ENCODE measurements around the gene EVC. TPM values are rescaled to one million over a fixed set of nuclear protein-coding genes. Genes with fewer than 3 reads are reported as not detected.

The EVC gene
- total RNA-seq = 0.83 and 1.5 TPM in 2 replicates

- intact Hi-C loops (cut with micrococcal nuclease) = loop anchor here (2.0 kb wide), 1 partner anchor 48 kb away; no protein-coding TSS in a partner anchor
Observed at GRCh38 chr4:5710961-5711478, at the start of gene EVC. Gene EVC (plus strand): TSS chr4:5711201. CDS start chr4:5711381, 180 bp downstream.

DNA sequence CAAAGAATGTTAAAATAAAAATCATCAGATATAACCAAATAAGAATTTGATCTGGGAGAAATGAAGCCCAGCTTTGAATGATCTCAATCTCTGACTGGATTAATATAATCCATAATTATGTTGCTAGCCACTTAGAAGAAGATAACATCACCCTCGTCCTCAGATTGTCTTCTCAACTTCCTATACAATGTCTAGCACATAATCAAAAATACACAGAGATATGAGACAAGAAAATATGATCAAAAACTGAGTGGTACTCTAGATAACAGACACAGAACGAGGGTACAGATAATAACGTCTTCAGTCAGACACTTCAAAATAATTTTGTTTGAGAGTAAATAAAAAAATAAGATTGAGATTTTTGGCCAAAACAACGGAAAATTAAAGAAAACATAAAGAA lies 49.8 kb upstream of the EVC start:
- intact Hi-C loops (cut with micrococcal nuclease) = no loop called here

GRCh38 chr4:5662555-5662954 lies 48.4 kb upstream of the EVC start:
- intact Hi-C loops (cut with micrococcal nuclease) = no loop called here

- intact Hi-C loops (cut with micrococcal nuclease) = no loop called here
Observed at GRCh38 chr4:5664778-5665177, 46.2 kb upstream of the EVC start.

DNA sequence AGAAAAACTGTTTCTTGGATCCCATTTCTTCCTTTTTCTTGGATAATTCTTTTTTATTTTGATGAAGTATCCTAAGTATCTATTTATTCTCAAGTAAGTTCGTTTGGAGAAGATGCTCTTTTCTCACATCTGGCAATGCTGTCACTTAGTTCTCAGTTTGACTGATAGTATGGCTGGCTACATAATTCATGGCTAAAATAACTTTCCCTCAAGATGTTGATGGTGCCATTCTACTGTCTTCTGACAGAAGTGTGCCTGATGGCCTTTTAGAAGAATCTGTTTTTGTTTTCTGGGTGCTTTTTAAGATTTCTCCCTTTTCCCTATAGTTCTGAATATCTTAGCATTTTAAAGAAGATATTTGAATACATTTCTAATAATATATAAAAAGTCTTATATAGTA lies 44.3 kb upstream of the EVC start:
- intact Hi-C loops (cut with micrococcal nuclease) = no loop called here

GRCh38 chr4:5676763-5677162 lies 34.2 kb upstream of the EVC start:
- intact Hi-C loops (cut with micrococcal nuclease) = no loop called here

GRCh38 chr4:5678977-5679376 lies 32.0 kb upstream of the EVC start:
- intact Hi-C loops (cut with micrococcal nuclease) = no loop called here

GRCh38 chr4:5683566-5683965 lies 27.4 kb upstream of the EVC start:
- intact Hi-C loops (cut with micrococcal nuclease) = no loop called here

DNA sequence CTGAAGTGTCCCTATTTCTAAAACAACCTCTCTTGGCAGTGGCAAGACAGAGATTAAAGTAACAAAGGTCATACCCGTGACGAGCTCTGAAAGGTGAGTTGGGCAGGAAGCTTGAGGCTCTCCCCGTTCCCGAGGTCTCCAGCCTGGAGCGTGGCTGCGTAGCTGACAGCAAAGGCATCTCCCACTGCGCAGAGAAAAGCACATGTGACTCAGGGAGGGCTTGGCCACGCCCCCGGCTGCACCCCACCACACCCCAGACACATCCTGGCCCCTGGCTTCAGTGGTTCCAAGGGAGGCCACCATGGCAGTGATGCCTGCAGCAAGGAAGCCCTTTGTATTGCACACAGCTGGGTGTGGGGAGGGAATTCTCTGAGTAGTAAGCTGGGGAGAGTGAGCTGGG lies 25.7 kb upstream of the EVC start:
- intact Hi-C loops (cut with micrococcal nuclease) = no loop called here

DNA sequence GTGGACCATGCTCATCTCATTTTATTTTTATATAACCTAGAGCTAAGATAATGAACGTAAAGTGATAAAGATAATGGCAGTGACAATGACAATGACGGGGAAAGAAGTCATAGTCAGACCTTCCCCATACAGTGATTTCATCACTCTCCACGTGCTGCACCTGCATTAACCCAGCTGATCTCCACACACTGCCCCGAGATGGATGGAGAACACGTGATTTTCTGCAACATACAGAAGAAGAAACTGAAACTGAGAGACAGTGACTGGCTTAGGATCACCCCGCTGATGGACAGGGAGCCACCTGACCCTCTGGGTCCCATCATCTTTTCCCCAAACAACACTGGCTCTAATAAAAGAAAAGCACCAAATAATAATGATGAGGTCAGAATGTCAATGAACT lies 24.7 kb upstream of the EVC start:
- intact Hi-C loops (cut with micrococcal nuclease) = no loop called here

DNA sequence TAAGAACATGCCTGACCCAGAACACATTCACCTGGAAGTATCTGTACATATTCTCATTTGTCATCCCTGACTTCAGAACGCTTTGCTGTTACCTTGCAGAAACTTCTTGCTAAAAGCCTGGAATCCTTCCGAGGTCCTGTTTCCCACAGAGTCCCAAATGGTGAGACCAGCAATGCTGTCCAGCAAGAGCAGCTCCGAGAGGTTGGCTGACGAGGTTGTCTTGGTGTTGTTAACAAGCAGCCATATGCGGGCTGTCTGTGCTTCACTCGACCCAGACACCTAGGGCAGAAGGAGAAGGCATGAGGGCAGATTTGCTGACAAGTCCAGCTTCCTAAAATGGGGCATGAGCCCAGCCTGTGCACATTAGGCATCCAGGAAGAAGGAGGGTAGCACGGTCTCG lies 21.9 kb upstream of the EVC start:
- intact Hi-C loops (cut with micrococcal nuclease) = no loop called here

- intact Hi-C loops (cut with micrococcal nuclease) = no loop called here
Observed at GRCh38 chr4:5691491-5692132, 19.4 kb upstream of the EVC start.

- intact Hi-C loops (cut with micrococcal nuclease) = no loop called here
Observed at GRCh38 chr4:5693871-5694270, 17.1 kb upstream of the EVC start.

- intact Hi-C loops (cut with micrococcal nuclease) = no loop called here
Observed at GRCh38 chr4:5696341-5696740, 14.7 kb upstream of the EVC start.

GRCh38 chr4:5700459-5700858 lies 10.5 kb upstream of the EVC start:
- intact Hi-C loops (cut with micrococcal nuclease) = no loop called here

DNA sequence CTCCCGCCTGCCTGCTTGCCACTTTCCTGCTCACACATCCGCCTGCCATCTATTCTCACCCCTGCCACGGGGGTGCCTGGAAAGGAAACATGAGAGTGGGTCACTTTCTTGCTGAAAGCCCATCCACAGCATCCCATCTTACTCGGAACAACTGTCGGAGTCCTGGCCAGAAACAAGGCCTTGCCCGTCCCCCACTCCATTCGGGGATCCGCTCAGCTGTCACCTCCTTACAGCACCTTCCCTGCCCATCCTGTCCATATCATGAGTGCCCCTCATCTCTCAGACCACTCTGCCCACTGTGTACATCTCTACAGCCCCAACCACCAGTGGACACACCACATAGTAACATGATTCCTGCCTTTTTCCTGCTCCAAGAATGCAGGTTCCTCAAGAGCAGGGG lies 9.0 kb upstream of the EVC start:
- intact Hi-C loops (cut with micrococcal nuclease) = no loop called here

DNA sequence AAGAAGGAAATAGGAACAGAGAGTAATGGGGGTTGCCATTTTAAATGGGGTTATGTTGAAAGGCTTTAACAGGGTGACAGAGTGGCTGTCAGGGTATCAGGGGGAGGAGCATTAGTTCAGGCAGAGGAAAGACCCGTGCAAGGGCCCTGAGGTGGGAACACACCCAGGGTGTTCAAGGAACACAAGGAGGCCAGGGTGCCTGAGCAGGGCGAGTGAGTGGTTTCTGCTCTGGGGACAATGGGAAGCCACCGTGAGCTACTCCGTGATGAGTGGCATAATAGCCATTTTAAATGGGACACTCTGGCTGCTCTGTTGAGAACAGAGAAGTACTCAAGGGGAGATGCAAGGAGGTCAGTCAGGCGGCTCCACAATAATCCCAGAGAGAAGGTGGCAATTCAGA lies 7.2 kb upstream of the EVC start:
- intact Hi-C loops (cut with micrococcal nuclease) = no loop called here

DNA sequence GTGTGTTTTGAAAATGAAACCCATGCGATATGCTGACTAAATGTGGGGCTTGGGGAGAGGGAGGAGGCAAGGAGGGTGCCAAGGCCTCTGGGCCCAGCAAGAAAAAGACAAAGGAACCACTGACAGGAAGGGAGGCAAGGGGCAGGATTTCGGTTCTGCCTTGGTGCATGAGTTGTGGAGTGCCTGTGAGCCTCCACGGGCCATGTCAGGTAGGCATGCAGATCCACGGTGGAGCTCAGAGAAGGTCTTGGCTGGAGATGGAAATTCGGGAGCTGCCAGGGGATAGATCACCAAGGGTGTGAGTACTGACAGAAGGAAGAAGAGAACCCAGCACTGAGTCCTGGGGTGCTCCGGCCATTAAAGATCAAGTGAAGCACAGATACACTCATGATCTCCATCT lies 6.7 kb upstream of the EVC start:
- intact Hi-C loops (cut with micrococcal nuclease) = no loop called here

GRCh38 chr4:5705647-5706320 lies 5.2 kb upstream of the EVC start:
- intact Hi-C loops (cut with micrococcal nuclease) = no loop called here

DNA sequence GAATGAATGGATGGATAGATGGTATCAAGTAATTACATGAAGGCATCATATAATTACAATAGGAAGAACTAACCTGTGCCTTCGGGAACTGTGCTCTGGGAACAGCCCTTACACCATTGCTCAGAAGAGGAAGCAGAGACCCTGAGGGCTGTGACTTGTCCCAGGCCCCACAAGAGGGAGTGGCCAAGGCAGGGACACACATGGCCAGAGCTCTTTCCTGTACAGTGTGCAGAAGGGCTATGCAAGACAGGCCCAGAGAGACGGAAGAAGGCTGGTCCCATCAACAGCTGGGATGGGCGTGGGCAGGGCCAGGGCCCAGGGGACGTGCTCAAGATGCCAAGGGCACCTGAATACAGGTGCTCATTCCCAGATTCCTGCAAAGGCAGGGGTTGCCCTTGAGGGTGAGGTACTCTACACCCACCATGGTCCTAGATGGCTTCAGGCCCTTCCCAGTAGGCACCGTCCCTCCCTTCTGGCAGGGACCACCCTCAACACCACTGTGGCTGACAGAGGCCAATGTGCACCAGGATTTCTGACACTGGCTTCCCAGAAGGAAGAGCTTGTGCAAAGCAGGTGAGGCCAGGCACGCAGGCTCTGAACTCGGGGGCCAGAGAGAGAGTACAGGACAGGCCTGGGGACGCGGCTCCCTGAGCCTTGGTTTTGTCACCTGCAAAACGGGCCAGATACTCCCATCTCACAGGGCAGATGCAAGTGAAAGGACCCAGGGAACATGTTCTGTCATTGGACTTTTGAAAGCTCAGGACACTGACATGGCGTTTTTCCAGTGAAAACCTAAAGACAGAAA lies 4.3 kb upstream of the EVC start:
- intact Hi-C loops (cut with micrococcal nuclease) = no loop called here

GRCh38 chr4:5707366-5707765 lies 3.6 kb upstream of the EVC start:
- intact Hi-C loops (cut with micrococcal nuclease) = no loop called here

DNA sequence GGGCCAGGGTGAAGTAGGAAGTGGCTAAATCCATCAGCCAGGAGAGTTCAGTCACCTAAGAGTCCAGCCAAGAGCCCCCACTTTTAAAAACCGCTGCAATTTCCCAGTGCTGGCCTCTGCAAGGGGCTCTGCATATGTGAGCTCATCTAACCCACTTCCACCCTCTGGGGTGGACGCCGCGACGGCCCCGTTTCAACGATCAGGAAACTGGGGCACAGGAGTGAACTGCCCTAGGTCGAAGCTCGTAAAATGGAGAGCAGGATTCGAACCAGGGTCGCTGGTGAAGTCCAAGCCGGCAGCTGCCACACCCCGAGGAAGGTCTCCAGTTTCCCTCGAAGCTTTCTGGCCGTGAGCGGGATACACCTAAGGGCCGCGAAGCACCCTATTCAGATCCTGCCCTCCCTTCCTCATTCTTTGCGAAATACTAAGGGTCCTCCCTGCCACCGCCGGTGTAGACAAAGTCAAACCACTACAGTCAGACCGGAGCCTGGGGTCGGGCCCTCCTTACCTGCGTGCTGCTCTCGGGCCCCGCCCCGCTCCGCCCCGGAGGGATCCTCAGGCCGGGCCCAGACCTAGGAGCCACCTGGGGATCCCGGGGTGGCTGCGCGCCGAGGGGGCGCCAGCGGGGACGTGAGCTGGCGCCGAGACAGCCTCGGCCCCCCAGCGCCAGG lies 3.1 kb upstream of the EVC start:
- intact Hi-C loops (cut with micrococcal nuclease) = no loop called here
